Tibial nerve (tissue), 4 donors: ENCODE data around the gene EN2. TPM values are rescaled to one million over a fixed set of nuclear protein-coding genes. Genes with fewer than 3 reads are reported as not detected.
A peak's percentile ranks its signal among the peaks of the same experiment; 100 is the strongest.

Source experiments
- DNase-seq, 2 donors: peaks; one replicate each; pipeline ENCODE4 v3.0.0-alpha.2; 2019; ENCODE audit warnings: low spot score in 2 of 2
- H3K27ac ChIP-seq, 4 donors: fragments of 200-600 bp; sonication (generic) in 3 of 4; one replicate each; pipeline ENCODE4 v1.5.1; 2017 to 2019; ENCODE audit warnings: mild to moderate bottlenecking in 1 of 4
- H3K27me3 ChIP-seq, 2 donors: fragments of 200-600 bp; sonication (generic) in 1 of 2; one replicate each; pipeline versions ENCODE4 v1.5.1 to v1.6.0; 2017 to 2019
- H3K36me3 ChIP-seq, 3 donors: fragments of 200-600 bp; sonication (generic); one replicate each; pipeline ENCODE4 v1.5.1; 2018 to 2019
- H3K4me1 ChIP-seq, 4 donors: fragments of 200-600 bp; sonication (generic) in 3 of 4; one replicate each; pipeline ENCODE4 v1.5.1; 2017 to 2019
- H3K4me3 ChIP-seq, 4 donors: fragments of 200-600 bp; sonication (generic) in 3 of 4; one replicate each; pipeline ENCODE4 v1.5.1; 2017 to 2019; ENCODE audit warnings: mild to moderate bottlenecking in 1 of 4, moderate library complexity in 1 of 4
- H3K9me3 ChIP-seq, 4 donors: fragments of 200-600 bp; sonication (generic) in 3 of 4; one replicate each; pipeline ENCODE4 v1.5.1; 2017 to 2019
- EP300 ChIP-seq, 2 donors: sonication (generic); formaldehyde crosslinking; IDR thresholded peaks; one replicate each; pipeline ENCODE4 v1.6.1; 2017; ENCODE audit warnings: antibody characterized with exemption in 2 of 2, mild to moderate bottlenecking in 1 of 2
- POLR2A ChIP-seq, 2 donors: fragments of 450-650 bp; IDR thresholded peaks; one replicate each; pipeline ENCODE4 v1.6.1; 2017; ENCODE audit warnings: antibody characterized with exemption in 2 of 2, mild to moderate bottlenecking in 2 of 2, moderate library complexity in 2 of 2
- WGBS, 2 donors: methylation state at CpG; one replicate each; pipeline ENCODE4 v1.1.5; 2018; 5-methylcytosine and 5-hydroxymethylcytosine counted together
- total RNA-seq, 4 donors: library from RNA; depleted of rRNA; stranded (reverse); fragments of >200 nt; gene quantifications; one replicate each; pipeline ENCODE4 v1.1.0, GENCODE V29; 2016
- TF ChIP-seq, protein P1 (sequence below), 5 experiments: fragments of 200-600 bp in 3 of 5; fragments of 450-650 bp in 2 of 5; sonication (generic) in 3 of 5; IDR thresholded peaks; one replicate each; pipeline ENCODE4 v1.5.1; 2016 to 2019; ENCODE audit warnings: antibody characterized with exemption in 5 of 5, mild to moderate bottlenecking in 3 of 5, moderate library complexity in 2 of 5

Gene EN2
- total RNA-seq, 4 donors from 2014 or later = under 0.01 to 0.98 TPM; not detected in 2

GRCh38 chr7:155412416-155413253 lies 45.3 kb upstream of the EN2 start:
- H3K4me1 ChIP-seq = no peaks in the 10 kb centered on the region
- H3K27ac ChIP-seq = no peak overlapping the region
- TF ChIP-seq, protein P1, sequence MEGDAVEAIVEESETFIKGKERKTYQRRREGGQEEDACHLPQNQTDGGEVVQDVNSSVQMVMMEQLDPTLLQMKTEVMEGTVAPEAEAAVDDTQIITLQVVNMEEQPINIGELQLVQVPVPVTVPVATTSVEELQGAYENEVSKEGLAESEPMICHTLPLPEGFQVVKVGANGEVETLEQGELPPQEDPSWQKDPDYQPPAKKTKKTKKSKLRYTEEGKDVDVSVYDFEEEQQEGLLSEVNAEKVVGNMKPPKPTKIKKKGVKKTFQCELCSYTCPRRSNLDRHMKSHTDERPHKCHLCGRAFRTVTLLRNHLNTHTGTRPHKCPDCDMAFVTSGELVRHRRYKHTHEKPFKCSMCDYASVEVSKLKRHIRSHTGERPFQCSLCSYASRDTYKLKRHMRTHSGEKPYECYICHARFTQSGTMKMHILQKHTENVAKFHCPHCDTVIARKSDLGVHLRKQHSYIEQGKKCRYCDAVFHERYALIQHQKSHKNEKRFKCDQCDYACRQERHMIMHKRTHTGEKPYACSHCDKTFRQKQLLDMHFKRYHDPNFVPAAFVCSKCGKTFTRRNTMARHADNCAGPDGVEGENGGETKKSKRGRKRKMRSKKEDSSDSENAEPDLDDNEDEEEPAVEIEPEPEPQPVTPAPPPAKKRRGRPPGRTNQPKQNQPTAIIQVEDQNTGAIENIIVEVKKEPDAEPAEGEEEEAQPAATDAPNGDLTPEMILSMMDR (IDR thresholded peaks at IDR 0.05) = peak in 3 of 5 experiments; percentile 16 to 25 (median 18)
- TF ChIP-seq EP300 (IDR thresholded peaks at IDR 0.05) (no peak), POLR2A (IDR thresholded peaks at IDR 0.05) (no peak)
- WGBS, 2 donors = 41 to 45% methylated on average over 23 to 24 of the region's 25 CpGs
- DNase-seq = no peak
- no peak overlapping the region for H3K4me3 ChIP-seq
- H3K36me3 ChIP-seq = no peaks in the 10 kb centered on the region
- no peaks in the 10 kb centered on the region for H3K9me3 ChIP-seq
- peaks cover 0 to 34% of the 10 kb centered on the region in 2 donors for H3K27me3 ChIP-seq

GRCh38 chr7:155414547-155415492 lies 43.1 kb upstream of the EN2 start:
- TF ChIP-seq, protein P1 (IDR thresholded peaks at IDR 0.05) = no peak
- TF ChIP-seq POLR2A (IDR thresholded peaks at IDR 0.05) (no peak), EP300 (IDR thresholded peaks at IDR 0.05) (no peak)
- no peaks in the 10 kb centered on the region for H3K9me3 ChIP-seq
- H3K4me1 ChIP-seq = no peaks in the 10 kb centered on the region
- 83 to 84% methylated on average over 24 of the region's 24 CpGs for WGBS, 2 donors
- no peak for DNase-seq
- H3K36me3 ChIP-seq = no peaks in the 10 kb centered on the region
- peaks cover 0 to 30% of the 10 kb centered on the region in 2 donors for H3K27me3 ChIP-seq
- no peak overlapping the region for H3K4me3 ChIP-seq
- H3K27ac ChIP-seq = no peak overlapping the region

DNA sequence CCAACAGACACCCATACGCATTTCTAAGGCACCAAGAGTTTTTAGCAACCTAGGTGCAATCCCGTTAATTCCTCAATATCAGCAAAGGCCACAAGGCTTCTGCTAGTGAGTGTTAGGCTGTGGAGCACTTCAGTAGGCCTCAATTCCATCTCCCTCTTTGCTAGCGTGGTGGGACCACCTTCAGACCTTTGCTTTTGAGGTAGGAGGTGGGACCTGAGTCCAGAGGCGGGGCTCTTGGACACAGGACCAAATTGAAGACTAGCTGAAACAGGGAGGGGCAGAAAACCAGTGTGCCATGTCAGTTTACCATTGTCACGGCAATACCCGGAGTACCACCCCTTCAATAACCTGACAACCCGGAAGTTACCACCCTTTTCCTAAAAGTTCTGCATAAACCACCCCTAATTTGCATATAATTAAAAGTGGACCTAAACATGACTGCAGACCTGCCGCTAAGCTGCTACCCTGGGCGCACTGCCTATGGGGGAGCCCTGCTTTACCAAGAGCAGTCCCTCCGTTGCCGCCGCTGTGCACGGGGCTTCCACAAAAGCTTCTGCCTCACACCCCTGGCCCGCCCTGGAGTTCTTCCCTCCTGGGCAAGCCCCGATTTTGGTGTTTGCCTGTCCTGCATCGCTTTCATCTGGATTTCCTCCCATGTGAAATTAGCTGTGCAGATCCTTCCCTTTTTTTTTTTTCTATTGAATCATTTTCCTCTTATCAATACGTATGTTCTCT lies 41.1 kb upstream of the EN2 start:
- Histone ChIP-seq H3K36me3 (no peaks in the 10 kb centered on the region), H3K4me1 (no peaks in the 10 kb centered on the region), H3K4me3 (no peak overlapping the region), H3K27me3 (peaks cover 0 to 15% of the 10 kb centered on the region in 2 donors), H3K9me3 (no peaks in the 10 kb centered on the region), H3K27ac (no peak overlapping the region)
- WGBS, 2 donors = 86% methylated on average over 17 of the region's 17 CpGs
- DNase-seq = no peak
- TF ChIP-seq POLR2A (IDR thresholded peaks at IDR 0.05) (no peak), EP300 (IDR thresholded peaks at IDR 0.05) (no peak)
- TF ChIP-seq, protein P1 (IDR thresholded peaks at IDR 0.05) = no peak

DNA sequence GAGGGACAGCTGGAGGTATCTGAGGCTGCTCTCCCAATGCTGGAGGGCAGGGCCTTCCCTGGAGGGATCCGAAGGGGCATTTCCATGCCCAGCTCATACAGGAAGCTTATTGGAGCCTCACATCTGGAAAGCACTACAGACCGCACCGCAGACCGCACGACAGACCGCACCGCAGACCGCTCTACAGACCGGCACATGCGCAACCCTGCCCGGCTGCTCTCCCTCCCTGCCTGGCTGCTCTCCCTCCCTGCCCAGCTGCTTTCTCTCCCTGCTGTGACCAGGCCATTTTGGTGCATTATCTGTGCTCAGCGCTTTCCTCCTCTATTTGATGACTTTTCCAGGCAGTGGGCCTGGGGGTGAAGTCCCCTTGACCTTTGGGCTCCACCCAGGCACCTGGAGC lies 39.6 kb upstream of the EN2 start:
- Histone ChIP-seq H3K27ac (no peak overlapping the region), H3K4me1 (no peaks in the 10 kb centered on the region), H3K4me3 (no peak overlapping the region), H3K36me3 (no peaks in the 10 kb centered on the region), H3K9me3 (no peaks in the 10 kb centered on the region), H3K27me3 (peaks cover 0 to 14% of the 10 kb centered on the region in 2 donors)
- DNase-seq = no peak
- TF ChIP-seq POLR2A (IDR thresholded peaks at IDR 0.05) (no peak), EP300 (IDR thresholded peaks at IDR 0.05) (no peak)
- TF ChIP-seq, protein P1 (IDR thresholded peaks at IDR 0.05) = no peak
- WGBS, 2 donors = 66 to 78% methylated on average over 12 of the region's 12 CpGs
